SW480 (cell line): ENCODE results near the gene NIM1K.
"Not testable (repeated sequence)": the region's sequence is repeated elsewhere in the genome, so short reads cannot be mapped to it uniquely, and the experiment has no call there.

Experiments
- DNase-seq: peaks from one replicate; pipeline ENCODE4 v3.0.0-alpha.2; 2016; ENCODE audit warnings: low spot score

NIM1K gene

GRCh38 chr5:43190755-43191603 is 1.0 kb upstream of the NIM1K start:
- no peak for DNase-seq

GRCh38 chr5:43192558-43193180 is 644 bp downstream of the NIM1K start:
- no peak for DNase-seq

GRCh38 chr5:43193181-43193893 is 1.3 kb downstream of the NIM1K start:
- peak; percentile 28 for DNase-seq

GRCh38 chr5:43193894-43194265 is 1.9 kb downstream of the NIM1K start:
- no peak for DNase-seq

- DNase-seq, result no peak
These were observed 3.7 kb downstream of the NIM1K start for GRCh38 chr5:43195670-43196265.

DNA sequence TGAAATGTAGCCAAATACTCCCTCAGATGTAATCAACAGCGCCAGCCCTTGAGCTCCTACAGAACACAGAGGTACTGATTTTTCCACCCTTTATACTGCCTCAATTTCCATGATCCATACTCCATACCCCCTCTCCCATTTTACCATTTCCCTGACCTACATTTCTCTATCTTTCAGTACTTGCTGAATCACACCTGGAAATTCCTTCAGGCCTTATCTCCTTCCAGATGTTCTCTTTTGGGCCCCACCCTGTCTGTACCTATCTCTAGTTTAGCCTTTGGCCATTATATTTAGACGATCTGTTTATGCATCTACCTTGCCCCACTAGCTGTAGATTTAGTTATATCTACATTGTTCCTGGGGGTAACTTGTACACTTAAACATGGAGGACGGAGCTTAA is 5.5 kb downstream of the NIM1K start:
- DNase-seq, result no peak

GRCh38 chr5:43201442-43201841 is 9.4 kb downstream of the NIM1K start:
- DNase-seq, result not testable (repeated sequence)

DNA sequence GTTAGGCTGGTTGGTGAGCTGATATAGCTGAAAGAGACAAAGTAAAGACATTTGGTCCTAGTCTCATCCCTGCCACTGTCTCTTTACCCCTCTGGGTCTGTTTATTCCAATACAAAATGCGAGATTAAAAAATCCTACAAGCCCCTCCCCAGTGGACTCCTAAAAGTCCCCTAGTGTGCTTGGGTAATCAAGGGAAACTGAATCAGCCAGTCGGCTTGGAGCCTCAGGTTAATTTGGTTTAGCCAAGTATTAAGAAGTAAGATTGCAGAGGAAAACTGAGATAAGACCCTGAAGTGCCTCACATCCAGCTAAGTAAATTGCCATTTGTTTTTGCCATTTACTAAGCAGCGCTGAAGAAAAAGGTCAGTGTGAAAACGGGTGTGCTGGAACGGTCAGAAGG is 10.4 kb downstream of the NIM1K start:
- no peak for DNase-seq

DNA sequence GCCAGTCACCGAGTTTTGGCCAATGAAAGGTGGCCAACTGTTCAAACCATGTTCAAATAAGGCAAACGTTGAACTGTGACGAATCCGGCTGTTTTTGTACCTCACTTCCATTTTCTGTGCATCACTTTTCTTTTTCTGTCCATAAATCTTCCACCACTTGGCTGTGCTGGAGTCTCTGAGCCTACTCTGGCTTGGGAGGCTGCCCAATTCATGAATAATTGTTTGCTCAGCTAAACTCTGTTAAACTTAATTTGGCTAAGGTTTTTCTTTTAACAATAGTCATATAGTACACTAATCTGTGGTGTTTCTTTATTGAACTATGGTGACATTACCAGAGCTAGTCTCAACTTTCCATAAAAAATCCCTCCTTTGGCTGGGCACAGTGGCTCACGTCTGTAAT is 11.3 kb downstream of the NIM1K start:
- no peak for DNase-seq

- DNase-seq, result no peak
These were observed 12.9 kb downstream of the NIM1K start for GRCh38 chr5:43204958-43205357.

- DNase-seq, result no peak
These were observed 15.6 kb downstream of the NIM1K start for GRCh38 chr5:43207601-43208000.

GRCh38 chr5:43208658-43209057 is 16.6 kb downstream of the NIM1K start:
- no peak for DNase-seq

GRCh38 chr5:43209060-43209459 is 17.0 kb downstream of the NIM1K start:
- DNase-seq, result no peak

GRCh38 chr5:43209833-43210232 is 17.8 kb downstream of the NIM1K start:
- no peak for DNase-seq

- no peak for DNase-seq
These were observed 18.5 kb downstream of the NIM1K start for GRCh38 chr5:43210570-43210969.

- no peak for DNase-seq
These were observed 21.9 kb downstream of the NIM1K start for GRCh38 chr5:43213951-43214350.

DNA sequence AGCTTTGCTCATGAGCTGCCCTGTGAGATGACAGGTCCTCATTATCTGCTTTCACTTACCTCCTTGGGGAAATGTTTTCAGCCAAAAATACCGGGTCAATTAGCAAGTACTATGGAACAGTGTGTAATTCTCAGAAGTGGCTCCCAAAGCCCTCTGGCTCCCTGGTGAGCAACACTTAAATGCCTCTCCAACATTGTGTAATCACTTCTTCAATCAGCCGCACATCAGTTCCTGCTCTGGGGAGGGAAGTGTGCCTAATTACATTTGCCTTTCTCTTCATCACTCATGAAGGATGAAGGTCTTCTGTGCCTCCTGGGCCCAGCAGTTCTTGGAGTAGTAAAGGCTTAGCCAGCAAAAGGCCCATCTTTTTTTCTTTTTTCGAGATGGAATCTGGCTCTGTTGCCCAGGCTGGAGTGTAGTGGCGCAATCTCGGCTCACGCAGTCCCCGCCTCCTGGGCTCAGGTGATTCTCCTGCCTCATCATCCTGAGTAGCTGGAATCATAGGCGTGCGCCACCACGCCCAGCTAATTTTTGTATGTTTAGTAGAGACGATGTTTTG is 23.1 kb downstream of the NIM1K start:
- no peak for DNase-seq

DNA sequence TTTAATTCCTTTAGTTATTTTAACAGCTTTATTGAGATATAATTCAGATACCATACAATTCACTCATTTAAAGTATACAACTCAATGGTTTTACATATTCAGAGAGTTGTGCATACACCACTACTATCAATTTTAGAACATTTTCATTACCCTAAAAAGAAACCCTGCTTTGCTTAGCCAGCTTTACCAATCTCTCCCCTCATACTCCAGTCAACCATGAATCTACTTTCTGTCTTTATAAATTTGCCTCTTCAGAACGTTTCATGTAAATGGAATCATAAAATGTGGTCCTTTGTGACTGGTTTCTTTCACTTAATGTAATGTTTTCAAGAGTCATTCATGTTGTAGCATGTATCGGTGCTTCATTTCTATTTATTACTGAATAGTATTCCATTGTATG is 24.9 kb downstream of the NIM1K start:
- DNase-seq, result no peak

GRCh38 chr5:43219120-43219519 is 27.1 kb downstream of the NIM1K start:
- DNase-seq, result no peak

GRCh38 chr5:43221502-43221901 is 29.5 kb downstream of the NIM1K start:
- no peak for DNase-seq

- no peak for DNase-seq
These were observed 33.7 kb downstream of the NIM1K start for GRCh38 chr5:43225649-43226245.

DNA sequence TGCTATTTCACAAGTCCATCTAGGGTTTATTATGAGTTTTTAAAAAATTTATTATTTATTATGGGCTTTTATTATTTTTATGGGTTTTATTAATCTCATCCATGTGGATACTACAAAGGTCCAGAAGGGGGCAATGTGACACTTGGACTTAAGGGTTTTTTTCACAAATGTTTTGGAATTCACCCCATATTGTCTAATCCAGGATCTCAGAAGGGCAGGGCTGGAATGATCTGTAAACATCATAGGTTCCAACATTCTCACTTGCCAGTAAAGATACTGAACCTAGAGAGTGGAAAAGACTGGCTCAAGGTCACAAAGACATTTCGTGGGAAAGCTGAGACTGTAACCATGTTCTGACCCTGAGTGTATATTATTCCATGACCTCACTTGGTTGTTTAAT is 35.6 kb downstream of the NIM1K start:
- DNase-seq, result peak; percentile 37
